ENCODE results near the gene HRAS.
"Not testable (repeated sequence)": the region's sequence is repeated elsewhere in the genome, so short reads cannot be mapped to it uniquely, and the experiment has no call there.

HRAS gene

DNA sequence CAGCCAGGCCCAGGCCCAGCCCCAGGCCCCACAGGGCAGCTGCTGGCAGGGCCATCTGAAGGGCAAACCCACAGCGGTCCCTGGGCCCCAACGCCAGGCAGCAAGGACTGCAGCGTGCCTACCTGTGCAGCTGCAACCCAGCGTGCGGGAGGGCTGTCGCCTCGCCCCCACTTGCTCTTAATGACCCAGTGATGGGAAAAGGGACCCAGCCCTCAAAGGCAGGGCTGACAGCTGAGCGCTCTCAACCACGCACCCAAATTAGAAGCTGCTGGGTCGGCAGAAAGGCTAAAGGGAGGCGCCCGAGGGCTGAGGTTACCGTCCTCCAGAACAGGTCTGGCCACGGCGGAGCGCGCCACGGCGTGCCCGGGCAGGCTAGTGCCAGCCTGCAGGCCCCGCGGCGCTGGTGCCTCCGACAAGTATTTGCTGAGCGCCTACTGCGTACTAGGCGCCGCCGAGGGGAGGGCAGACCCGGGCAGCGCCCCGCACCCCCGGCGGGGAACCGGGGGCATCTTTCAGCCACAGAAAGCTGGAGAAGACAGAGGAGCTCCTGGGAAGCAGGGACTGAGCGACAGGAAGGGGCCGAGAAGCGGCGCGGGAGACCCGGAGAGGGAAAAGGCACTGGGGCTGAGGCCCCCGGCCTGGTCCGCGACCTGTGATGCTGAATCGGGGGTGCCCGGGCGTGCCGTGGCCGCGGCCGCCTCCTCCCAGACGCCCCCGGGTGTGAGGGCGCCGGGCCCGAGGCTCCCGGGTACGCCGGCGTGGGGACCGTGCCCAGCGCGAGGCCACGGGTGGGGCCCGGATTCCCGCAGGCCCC, 773 bp downstream of the HRAS start:
- DNase-seq (ENCODE audit: low read depth in 1 of 2, low spot score in 1 of 2): no peak

DNA sequence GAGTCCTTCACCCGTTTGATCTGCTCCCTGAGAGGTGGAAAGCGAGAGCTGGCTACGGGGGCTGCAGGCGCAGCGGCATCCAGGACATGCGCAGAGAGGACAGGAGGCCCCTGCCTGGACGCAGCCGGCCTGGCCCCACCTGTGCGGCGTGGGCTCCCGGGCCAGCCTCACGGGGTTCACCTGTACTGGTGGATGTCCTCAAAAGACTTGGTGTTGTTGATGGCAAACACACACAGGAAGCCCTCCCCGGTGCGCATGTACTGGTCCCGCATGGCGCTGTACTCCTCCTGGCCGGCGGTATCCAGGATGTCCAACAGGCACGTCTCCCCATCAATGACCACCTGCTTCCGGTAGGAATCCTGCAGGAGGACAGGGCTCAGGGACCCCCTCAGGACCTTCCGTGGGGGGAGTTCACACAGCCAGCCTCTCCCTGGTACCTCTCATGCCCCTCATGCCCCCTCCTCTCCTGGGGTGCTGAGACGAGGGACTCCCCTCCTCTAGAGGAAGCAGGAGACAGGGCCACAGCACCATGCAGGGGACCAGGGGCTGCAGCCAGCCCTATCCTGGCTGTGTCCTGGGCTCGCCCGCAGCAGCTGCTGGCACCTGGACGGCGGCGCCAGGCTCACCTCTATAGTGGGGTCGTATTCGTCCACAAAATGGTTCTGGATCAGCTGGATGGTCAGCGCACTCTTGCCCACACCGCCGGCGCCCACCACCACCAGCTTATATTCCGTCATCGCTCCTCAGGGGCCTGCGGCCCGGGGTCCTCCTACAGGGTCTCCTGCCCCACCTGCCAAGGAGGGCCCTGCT, 1.6 kb downstream of the HRAS start:
- DNase-seq (ENCODE audit: low read depth in 1 of 2, low spot score in 1 of 2): no peak

DNA sequence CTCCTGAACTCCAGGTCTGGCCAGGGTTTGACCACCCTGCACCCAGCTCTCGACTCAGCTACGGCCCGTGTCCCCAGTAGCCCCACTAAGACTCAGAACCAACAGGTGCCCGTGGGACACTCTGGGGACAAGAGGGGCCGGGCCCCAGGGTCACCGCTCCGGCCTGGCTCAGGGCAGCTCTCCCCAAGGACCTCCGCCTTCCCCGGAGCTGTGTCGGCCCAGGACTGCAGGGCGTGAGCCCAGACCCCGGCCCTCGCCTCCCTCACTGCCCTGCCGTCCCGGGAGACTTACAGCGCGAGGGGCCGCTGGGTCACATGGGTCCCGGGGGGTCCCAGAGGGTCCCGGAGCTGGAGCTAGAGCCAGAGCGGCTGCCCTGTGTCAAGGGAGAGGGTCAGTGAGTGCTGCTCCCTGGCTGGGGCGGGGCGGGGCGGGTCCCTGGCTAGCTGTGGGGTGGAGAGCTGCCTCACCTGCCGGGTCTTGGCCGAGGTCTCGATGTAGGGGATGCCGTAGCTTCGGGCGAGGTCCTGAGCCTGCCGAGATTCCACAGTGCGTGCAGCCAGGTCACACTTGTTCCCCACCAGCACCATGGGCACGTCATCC, 2.3 kb downstream of the HRAS start:
- no peak for DNase-seq (ENCODE audit: low read depth in 1 of 2, low spot score in 1 of 2)

DNA sequence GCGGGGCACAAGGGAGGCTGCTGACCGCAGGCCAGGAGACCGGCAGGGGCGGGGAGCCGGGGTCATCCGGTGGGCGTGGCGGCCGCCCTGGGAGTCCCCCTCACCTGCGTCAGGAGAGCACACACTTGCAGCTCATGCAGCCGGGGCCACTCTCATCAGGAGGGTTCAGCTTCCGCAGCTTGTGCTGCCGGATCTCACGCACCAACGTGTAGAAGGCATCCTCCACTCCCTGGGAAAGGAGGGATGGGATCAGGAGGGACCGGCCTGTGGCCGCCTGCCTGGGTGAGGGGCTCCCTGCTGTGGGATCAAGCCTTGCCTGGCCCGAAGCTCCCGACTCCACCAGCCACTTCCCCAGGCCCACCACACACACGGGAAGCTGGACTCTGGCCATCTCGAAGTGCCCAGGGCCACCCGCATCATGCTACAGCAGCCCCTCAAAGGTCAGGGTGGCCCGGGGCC, 2.8 kb downstream of the HRAS start:
- DNase-seq (ENCODE audit: low read depth in 1 of 2, low spot score in 1 of 2): no peak

DNA sequence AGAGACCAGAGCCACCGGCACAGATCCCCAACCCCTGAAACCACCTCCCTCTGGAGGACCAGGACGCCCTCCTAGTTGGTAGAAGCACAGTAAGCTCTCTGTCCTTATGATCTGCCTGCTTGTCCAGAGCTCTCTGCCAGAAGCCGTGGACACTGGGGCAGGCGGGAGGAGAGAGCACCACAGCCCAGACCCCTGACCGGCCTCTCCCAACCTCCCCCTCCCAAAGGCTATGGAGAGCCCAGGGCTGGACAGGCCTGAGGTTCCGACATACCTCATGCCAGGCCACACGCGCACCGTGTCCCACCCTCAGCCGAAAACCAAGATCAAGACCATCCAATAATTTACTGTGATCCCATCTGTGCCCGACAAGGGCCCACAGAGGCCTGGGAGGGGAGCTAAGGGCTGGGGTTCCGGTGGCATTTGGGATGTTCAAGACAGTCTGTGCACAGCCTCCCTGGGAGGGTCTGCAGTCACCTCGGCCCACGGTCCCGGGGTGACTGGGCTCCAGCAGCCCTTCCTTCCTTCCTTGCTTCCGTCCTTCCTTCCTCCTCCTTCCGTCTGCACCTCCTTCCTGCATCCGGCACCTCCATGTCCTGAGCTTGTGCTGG, 3.4 kb downstream of the HRAS start:
- DNase-seq (ENCODE audit: low read depth in 1 of 2, low spot score in 1 of 2): no peak

DNA sequence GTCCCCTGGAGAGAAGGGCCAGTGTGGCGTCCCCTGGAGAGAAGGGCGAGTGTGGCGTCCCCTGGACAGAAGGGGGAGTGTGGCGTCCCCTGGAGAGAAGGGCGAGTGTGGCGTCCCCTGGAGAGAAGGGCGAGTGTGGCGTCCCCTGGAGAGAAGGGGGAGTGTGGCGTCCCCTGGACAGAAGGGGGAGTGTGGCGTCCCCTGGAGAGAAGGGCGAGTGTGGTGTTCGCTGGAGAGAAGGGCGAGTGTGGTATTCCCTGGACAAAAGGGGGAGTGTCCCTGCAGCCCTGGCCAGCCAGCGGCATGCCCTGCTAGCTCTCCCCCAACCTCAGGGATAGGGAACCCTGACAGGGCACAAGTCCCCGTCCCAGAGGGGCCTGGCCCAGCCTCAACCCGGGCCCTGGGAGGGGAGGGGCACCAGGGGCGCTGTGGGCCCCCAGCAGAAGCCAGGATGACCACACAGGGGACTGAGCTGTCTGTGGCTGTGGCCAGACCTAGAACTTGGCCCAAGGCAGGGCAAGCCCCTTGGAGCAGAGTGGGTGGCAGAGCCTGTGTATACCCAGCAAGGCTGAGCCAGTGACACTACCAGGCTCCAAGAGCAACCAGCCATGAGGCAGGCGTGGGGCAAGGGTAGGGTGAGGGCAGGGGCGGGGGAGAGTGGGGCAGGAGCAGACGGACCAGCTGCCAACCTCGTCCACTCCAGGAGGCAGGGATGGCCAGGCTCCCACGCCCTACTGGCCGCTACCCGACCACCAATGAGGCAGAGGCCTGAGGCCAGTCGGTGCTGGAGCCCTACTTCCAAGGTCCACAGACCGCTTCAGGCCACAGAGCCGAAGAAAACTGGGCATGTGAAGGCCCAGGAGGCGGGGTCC, 4.2 kb downstream of the HRAS start:
- no peak for DNase-seq (ENCODE audit: low read depth in 1 of 2, low spot score in 1 of 2)

DNA sequence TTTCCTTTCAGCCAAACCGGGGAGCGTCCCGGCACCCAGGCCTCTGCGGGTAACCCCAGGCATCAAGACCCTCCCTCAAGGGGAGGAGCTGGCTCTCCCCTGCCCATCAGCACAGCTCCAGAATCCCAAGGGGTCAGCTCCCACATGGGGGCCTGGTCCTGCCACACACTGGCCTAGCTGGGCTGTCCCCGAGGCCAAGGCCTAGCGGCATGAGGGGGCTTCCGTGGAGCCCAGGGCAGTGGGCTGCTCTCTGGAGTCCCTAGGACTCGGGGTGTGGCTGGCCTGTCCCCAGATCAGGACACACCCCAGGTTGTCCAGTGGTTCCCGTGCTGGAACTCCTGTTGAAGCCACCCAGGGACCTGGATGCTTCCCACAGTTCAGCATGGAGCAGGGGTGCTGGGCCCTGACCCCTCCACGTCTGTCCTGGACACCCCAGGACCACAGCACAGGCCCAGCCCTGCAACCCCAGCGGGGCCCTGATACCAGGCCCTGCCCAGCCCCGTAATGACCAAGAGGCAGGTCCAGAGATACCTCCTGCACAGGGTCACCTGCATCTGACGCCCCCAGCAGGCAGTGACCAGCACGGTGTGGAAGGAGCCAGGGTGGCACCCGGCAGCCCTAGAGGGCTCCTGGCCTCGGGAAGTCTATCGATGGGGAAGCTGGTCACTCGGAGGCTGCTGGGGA, 5.5 kb downstream of the HRAS start:
- DNase-seq (ENCODE audit: low read depth in 1 of 2, low spot score in 1 of 2): no peak

DNA sequence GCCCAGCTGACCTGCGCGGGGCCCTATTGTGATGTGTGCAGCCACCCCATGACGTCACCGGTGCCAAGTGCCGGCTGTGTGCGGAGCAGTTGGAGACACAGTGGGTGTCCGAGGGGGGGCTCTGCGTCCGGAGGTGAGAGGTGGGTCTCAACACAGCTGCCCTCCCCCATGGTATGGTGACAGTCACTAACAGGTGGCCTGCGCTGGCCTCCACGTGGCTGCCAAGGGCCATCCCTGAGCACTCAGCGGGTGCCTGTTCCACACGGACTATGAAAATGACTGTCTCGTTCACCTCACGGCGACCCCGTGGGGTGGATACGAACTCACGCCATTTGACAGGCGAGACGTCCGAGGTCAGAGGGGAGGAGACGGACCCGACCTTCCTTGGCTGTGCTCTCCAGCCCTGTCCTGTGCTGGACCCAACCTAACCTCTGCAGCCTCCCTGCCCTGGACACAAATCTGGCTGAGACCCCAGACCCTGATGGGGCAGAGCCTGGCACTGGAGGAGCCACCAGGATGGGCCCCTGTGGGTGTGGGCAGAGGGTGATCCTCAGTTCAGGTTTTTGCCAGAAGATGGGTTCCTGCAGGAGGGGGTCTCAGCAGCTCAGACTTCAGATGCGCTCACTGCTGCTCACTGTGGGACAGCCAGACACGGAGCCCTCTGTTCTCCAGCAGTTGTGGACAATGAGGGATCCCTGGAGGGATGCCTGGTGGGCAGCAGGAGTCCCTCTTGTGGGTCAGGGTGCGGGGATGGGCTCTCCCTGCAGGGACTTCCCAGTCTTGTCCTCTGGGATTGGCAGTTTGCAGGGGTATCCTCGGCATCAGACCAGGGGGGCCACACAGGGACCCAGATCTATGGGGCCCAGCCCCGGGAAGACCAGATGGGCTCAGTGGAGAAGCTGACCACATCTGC, 6.3 kb downstream of the HRAS start:
- DNase-seq (ENCODE audit: low read depth in 1 of 2, low spot score in 1 of 2): no peak

DNA sequence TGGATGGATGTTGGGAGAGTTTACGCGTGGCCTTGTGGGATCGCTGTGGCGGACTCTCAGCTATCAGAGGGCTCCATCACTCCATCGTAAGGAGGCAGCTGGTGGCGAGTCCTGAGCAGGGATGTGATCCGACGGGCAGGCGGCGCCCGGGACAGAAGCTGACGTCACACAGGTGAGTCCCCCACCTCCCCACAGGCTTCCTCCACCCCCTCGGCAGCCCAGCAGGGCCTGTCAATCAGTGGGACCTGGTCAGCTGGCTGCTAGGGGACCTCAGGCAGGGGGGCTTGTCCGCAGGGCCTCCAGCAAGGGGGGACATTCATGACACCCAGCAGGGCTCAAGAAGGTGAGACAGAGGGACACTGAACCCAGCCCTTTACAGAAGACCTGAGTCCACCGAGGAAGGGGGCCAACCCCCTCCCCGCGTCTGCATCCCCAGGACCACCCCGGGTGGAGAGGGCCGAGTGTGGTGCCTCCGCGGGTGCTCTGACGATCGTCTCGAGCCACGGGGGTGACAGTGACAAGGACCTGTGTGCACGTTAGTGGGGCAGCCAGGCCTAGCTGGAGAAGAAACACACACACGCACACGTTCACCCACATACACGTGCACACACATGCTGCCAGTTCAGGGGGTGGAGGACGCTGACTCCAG, 7.1 kb downstream of the HRAS start:
- DNase-seq (ENCODE audit: low read depth in 1 of 2, low spot score in 1 of 2): no peak

DNA sequence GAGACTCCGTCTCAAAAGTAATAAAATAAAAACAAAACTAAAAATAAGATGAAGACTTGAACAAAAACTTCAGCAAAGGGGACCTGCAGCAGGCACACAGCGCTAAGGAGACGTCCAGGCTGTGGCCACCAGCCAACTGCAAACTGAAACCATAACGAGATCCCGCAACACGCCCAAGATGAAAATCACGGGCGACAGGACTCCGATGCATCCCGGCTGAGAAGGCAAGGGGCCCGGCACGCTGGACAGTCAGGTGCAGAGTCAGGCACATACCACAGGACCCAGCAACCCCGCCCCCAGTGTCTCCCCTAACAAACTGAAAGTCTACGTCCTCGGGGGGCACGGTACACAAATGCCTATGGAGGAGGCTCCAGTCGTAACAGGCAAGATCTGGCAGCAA, 9.2 kb downstream of the HRAS start:
- no peak for DNase-seq (ENCODE audit: low read depth in 1 of 2, low spot score in 1 of 2)

DNA sequence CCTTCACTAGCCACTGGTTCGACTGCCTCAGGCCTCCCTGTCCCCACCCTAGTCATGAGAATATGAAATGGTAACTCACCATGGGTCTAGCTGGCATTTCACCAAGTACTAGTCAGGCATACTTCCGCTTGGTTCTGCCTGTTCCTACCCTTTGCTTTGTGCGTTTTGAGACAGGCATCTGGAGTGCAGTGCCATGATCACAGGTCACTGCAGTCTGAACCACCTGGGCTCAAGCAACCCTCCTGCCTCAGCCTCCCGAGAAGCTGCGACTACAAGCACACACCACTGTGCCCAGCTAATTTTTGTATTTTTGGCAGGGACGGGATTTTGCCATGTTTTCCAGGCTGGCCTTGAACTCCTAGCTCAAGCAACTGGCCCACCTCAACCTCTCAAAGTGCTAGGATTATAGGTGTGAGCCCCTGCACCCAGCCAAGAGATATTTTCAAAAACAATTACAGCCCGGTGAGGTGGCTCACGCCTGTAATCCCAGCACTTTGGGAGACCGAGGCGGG, 14.1 kb downstream of the HRAS start:
- no peak for DNase-seq (ENCODE audit: low read depth in 1 of 2, low spot score in 1 of 2)

DNA sequence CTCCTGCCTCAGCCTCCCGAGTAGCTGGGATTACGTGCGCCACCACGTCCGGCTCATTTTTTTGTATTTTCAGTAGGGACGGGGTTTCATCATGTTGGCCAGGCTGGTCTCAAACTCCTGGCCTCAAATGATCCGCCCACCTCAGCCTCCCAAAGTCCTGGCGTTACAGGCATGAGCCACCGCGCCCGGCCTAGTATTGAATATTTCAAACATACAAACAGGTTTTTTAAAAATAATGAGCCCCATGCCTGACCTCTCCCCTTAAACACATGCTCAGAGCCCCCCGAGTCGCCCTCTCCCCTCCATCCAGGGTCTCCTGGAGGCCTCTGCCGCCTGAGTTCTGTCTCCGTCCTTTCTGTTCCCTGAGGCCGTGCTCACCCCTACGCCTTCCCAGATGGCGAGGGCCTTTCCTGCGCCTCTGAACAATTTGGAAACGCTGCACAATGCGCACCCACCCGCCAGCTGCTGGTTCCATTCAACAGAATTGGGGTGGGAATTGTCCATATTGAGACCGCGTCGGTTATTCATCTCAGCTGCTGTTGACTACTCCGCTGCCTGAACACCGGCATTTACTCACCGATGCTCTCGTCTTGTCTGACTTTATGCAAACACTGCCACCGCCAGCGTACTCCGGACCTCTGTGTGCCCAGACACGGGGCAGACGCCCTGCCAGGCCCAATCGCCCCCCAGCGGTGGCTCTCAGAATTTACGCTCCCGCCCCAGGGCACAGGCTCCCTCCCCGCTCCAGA, 14.8 kb downstream of the HRAS start:
- no peak for DNase-seq (ENCODE audit: low read depth in 1 of 2, low spot score in 1 of 2)

DNA sequence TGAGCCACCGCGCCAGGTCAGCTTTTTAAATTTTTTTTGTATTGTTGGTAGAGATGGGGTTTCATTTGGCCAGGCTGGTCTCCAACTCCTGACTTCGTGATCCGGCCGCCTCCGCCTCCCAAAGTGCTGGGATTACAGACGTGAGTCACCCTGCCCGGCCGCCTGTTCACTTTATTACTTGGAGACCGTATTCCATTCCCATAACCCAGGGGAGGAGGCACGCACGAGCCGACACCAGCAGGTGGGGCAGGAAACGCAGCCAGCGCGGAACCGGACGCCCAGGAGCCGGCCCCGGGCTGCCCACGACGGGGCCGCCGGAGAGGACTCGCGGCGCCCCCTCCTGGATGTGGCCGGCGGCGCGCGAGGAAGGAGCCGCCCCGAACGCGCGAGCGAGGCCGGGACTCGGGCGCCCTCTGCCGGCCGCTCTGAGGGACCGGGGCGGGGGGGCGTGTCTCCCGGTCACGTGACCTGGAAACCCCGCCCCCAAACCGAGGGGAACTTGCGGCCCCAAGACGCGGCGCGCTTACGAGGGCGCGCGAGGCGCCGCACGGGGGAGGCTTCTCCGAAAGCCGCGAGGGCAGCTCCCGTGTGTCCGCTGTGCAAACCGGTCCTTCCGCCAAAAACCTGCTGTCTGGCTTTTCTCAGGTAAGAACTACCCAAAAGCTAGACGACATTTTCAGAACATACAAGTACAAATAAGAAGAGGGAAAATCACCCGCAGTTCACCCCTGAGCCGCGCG, 16.7 kb downstream of the HRAS start:
- peak; percentile 83 to 90 for DNase-seq (ENCODE audit: low read depth in 1 of 2, low spot score in 1 of 2)

DNA sequence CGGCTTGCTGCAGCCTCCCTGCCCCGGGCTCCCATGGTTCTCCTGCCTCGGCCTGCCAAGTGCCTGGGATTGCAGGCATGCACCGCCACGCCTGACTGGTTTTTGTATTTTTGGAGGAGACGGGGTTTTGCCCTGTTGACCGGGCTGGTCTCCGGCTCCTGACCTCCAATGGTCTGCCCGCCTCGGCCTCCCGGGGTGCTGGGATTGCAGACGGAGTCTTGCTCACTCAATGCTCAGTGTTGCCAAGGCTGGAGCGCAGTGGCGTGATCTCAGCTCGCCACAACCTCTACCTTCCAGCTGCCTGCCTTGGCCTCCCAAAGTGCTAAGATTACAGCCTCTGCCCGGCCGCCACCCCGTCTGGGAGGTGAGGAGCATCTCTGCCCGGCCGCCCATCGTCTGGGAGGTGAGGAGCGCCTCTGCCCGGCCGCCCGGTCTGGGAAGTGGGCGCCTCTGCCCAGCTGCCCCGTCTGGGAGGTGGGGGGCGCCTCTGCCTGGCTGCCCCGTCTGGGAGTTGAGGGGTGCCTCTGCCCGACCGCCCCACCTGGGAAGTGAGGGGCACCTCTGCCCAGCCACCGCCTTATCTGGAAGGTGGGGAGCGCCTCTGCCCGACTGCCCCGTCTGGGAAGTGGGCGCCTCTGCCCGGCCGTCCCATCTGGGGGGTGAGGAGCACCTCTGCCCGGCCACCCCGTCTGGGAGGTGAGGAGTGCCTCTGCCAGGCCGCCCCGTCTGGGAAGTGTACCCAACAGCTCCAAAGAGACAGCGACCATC, 18.3 kb downstream of the HRAS start:
- DNase-seq (ENCODE audit: low read depth in 1 of 2, low spot score in 1 of 2): not testable (repeated sequence)

DNA sequence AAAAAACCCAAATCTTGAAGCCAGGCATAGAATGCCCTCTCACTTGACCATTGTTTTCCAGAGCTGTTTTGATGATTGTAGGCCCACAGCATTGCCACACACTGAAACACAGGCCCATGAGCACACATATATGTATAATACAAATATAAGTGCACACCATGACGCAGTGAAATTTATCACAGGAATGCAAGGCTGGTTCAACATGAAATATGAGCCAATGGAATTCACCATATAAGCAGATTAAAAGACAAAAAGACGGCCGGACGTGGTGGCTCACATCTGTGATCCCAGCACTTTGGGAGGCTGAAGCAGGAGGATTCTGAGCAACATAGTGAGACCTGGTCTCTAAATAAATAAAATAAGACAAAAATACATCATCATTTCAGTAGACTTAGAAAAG, 19.0 kb downstream of the HRAS start:
- DNase-seq (ENCODE audit: low read depth in 1 of 2, low spot score in 1 of 2): no peak

DNA sequence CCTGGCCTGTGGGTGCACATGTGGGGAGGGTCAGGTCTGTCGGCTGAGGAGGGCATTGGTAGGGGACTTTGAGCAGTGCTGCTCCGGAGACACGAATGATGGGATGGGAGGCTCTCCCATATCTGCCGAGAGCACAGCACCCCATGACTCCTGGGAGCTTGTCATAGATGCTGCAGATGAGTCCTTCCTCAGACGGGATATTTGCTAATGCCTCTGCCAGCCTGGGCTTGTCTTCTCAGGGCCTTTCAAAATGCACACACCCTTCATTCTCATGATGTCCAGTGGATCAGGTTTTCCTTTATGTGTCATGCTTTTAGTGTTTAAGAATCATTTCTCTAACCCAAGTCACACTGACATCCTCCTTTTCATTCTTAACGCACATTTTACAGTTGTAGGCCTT, 20.2 kb downstream of the HRAS start:
- DNase-seq (ENCODE audit: low read depth in 1 of 2, low spot score in 1 of 2): no peak

All from activated CD4-positive, alpha-beta T cell treated with anti-CD3 and anti-CD28 coated beads, Interleukin-2, amount 50 U/mL, for 24 hours (primary cell).